Loucy (cell line): ENCODE measurements around the gene COX20.

Experiments used
- EZH2phosphoT487 ChIP-seq: fragments of 200-600 bp; IDR thresholded peaks from 2 replicates; pipeline ENCODE4 v1.6.1; 2018; ENCODE audit warnings: antibody characterized with exemption, mild to moderate bottlenecking, moderate library complexity, borderline replicate concordance
- TF ChIP-seq, protein P1 (sequence below): fragments of 200-600 bp; sonication (generic); conservative IDR thresholded peaks from 2 replicates; pipeline ENCODE4 v1.5.1; 2014; ENCODE audit warnings: mild to moderate bottlenecking, antibody characterized with exemption, low read length

- TF ChIP-seq, protein P1, sequence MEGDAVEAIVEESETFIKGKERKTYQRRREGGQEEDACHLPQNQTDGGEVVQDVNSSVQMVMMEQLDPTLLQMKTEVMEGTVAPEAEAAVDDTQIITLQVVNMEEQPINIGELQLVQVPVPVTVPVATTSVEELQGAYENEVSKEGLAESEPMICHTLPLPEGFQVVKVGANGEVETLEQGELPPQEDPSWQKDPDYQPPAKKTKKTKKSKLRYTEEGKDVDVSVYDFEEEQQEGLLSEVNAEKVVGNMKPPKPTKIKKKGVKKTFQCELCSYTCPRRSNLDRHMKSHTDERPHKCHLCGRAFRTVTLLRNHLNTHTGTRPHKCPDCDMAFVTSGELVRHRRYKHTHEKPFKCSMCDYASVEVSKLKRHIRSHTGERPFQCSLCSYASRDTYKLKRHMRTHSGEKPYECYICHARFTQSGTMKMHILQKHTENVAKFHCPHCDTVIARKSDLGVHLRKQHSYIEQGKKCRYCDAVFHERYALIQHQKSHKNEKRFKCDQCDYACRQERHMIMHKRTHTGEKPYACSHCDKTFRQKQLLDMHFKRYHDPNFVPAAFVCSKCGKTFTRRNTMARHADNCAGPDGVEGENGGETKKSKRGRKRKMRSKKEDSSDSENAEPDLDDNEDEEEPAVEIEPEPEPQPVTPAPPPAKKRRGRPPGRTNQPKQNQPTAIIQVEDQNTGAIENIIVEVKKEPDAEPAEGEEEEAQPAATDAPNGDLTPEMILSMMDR: no peak
- TF ChIP-seq EZH2phosphoT487: no peak
These were observed 18.7 kb downstream of the COX20 start for GRCh38 chr1:244854166-244854565.
